ENCODE measurements around the gene NAT9.

The NAT9 gene

DNA sequence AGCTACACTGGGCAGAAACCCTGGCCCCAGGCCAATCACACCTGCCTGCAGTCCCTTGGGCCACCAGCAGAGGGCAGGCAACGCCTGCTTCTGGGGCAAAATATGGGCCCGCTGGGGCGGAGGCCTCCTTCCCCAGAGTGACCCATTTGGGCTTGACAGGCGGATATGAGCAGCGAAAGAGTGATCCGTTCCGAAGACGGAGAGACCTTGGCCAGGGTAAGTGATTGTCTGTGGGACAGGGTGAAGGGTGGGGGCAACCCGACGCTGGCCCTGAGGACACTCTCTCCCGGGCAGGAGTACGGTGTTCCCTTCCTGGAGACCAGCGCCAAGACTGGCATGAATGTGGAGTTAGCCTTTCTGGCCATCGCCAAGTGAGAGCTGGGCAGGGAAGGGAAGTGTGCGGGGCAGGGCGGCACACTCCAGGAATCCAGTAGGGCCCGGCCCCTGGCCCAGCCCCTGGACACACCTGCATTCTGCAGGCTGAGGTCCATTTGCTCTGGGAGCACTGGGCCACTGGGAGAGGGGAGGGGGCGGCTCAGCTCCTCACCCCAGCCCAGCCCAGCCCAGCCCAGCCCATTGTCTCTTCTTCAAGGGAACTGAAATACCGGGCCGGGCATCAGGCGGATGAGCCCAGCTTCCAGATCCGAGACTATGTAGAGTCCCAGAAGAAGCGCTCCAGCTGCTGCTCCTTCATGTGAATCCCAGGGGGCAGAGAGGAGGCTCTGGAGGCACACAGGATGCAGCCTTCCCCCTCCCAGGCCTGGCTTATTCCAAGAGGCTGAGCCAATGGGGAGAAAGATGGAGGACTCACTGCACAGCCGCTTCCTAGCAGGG, 31.2 kb downstream of the NAT9 start:
- DNase-seq (ENCODE audit: low read depth) = peak; percentile 44

DNA sequence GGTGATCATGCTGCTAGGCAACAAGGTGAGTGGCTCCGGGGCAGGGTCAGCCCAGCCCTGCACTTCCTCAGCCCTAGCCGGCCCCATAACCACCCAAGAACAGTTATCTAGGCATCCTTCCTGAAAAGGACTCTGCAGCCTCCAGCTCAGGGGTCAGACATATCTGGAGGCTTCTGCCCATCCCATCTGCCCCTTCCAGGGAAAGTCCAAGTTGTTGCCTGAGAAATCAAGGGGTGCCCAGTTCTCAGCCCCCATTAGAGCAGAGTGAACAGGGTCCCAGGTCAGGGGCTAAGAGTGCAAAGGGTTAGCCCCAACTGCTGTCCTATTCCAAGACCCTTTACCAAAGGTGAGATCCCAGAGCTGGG, 31.8 kb downstream of the NAT9 start:
- no peak for DNase-seq (ENCODE audit: low read depth)

DNA sequence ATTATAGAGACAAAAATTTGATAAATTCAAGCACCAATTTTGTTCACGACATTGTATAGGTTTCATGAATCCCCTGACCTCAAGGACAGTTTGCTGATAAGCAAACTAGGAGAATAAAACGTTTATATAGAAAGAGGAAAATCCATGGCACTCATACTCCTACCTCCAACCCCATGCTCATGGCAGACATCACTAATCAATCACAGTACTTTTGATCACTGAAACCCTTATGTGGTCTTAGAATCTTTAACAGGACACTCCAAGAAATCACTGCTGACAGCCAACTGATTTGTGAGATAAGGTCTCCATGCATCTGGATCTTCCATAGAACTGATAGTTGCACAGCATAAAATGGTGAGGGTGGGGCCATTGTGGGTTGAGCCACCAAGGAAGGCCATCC, 32.4 kb downstream of the NAT9 start:
- DNase-seq (ENCODE audit: low read depth) = no peak

DNA sequence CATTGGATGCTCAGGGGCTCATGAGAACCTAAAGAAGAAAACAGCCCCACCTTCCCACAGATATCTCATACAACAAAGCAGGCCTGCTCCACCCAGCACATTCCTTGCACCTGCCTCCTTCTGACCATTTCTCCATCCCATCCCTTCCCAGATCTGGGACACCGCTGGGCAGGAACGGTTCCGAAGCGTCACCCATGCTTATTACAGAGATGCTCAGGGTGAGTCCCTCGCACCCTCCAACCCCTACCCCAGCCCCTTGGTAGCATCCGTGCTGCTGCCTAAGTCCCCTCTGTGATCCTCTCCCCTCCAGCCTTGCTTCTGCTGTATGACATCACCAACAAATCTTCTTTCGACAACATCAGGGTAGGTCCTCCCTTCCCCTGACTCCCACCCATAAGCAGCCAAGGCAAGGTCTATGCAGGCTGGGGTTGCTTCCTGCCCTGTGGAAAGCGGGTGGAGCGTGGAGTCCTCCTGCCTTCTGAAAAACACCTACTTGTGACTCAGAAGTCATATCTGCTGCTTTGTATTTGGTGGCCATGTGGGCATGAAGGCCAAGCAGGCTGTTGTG, 33.1 kb downstream of the NAT9 start:
- DNase-seq (ENCODE audit: low read depth) = no peak

DNA sequence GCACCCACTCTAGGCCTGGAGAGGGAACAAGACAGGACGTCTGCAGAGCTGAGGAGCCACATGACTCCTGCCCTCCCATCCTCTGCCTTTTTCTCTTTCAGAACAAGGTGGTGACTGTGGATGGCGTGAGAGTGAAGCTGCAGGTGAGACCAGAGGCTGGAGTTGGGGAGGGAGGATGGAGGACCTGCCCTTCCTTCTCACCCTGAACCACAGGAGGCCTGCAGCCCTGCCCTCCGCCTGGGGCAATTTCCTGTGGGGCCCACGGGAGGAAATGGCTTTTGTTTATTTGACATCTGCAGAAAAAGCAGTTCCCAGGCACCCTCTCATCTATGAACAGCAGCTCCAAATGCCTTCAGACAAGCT, 34.0 kb downstream of the NAT9 start:
- DNase-seq (ENCODE audit: low read depth) = no peak

DNA sequence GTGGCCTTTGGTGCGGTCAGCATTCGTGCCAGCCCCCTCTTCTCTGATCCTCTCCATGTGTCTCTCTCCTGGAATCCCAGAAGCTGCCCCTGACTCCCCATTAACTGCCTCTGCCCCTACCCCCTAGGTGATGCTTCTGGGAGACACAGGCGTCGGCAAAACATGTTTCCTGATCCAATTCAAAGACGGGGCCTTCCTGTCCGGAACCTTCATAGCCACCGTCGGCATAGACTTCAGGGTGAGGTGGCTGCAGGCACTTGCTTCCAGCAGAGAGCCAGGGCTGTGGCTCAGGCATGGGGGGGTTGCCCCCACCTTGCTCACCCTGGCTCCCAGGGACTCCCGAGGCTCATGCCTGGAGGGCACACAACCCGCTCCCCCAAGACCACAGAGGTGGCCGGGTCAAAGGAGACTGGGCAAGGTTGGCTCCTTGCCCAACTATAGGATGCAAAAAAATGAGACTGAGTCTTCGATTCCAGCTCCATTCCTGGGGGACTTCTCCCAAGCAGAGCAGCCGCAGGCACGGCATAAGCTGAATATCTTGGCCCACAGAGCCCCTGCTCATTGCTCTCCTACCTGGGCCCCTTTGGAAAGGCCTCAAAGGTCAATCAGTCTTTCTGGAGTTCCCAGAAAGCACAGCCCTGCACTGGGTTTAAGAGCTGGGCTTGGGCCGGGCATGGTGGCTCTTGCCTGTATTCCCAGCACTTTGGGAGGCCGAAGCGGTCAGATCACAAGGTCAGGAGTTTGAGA, 35.3 kb downstream of the NAT9 start:
- no peak for DNase-seq (ENCODE audit: low read depth)

DNA sequence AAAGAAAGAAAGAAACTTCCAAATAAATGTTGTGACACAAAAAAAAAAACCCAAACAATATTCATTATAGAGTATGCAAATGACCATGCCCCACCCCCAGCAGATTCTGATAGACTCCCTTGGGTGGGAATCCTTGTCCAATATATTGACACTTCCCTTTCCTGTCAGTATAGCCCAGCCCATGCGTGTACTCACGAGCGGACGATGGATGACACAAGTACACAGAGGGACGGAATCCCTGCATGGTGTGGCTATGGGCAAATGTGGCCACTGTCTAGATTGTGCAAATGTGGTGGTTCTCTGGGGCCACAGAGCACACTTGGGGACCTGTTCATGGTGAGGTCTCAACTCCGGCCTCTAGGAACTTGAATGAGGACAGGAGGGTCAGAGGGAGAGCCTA, 36.0 kb downstream of the NAT9 start:
- DNase-seq (ENCODE audit: low read depth) = no peak

DNA sequence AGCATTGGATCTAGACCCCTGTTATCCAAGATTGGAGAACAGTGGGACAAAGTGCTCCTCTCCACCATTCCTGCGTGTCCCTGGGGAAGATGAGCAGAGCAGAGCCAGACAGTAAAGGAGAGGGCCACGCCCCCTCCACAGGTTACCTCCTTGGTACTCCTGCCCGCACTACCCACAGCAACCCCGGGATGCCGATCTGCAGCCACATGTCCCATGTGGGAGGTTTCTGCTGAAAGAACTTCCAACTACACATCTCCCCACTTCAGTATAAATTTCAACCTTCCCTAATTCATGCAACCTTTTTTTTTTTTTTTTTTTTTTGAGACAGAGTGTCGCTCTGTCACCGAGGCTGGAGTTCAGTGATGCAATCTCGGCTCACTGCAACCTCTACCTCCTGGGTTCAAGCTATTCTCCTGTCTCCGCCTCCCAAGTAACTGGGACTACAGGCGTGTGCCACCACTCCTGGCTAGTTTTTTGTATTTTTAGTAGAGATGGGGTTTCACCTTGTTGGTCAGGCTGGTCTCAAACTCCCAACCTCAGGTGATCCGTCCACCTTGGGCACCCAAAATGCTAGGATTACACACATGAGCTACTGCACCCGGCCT, 36.8 kb downstream of the NAT9 start:
- no peak for DNase-seq (ENCODE audit: low read depth)

GRCh38 chr17:74738051-74738996, 37.8 kb downstream of the NAT9 start:
- no peak for DNase-seq (ENCODE audit: low read depth)

GRCh38 chr17:74737299-74738050, 38.7 kb downstream of the NAT9 start:
- DNase-seq (ENCODE audit: low read depth) = no peak

DNA sequence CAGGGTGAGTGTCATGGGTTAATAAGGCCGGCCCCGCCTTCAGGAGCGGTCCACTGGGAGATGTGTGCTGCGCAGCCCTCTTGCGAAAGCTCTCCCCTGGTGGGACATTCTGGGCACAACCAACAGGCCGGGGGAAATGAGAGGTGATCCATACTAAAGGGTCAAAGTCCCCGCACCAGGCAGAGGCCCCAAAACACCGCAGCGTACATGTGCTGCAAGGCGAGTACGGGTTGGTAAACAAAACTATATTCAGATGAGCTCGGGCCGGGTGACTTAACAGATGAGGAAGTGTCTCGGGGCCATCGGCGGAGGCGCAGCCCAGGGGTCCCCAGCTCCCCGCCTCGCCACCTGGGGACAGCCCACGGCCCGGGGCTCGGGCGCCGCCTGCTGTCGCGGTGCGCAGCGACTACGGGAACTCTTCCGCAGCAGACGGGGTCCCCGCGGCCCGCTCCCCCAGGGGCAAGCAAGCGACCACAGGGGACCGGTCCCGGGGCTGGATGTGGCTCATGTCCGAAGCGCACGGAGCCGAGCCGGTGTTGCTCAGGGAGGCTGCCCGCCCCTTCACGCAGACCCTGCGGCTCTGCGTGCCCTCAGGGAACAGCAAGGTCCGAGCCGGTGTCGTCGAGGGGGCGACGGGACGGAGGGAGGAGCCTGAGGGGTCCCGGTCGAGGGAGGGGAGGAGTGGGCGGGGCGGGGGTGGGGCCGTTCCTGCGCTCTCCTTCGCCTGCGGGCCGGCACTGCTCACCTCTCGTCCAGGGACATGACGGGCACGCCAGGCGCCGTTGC, 39.4 kb downstream of the NAT9 start, which contains the start of gene RAB37:
TSS of gene RAB37 (plus strand) at position 744 of the 786 bp plus-strand sequence. CDS start at position 761, 17 bp downstream.
- DNase-seq (ENCODE audit: low read depth) = no peak

DNA sequence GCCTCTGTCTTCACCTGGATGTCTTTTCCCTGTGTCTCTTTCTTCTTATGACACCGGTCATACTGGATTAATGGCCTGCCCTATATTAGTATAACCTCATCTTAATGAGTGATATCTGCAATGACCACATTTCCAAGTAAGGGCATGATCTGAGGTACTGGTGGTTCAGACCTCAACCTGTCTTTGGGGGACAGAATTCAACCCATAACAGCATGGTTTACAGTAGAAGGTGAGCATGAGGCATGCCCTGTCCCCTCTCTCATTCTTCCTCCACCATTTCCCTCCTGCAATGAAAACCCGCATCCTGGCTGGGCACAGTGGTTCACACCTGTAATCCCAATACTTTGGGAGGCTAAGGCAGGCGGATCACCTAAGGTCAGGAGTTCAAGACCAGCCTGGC, 41.9 kb downstream of the NAT9 start:
- DNase-seq (ENCODE audit: low read depth) = no peak

GRCh38 chr17:74733365-74734122, 42.6 kb downstream of the NAT9 start:
- DNase-seq (ENCODE audit: low read depth) = no peak

DNA sequence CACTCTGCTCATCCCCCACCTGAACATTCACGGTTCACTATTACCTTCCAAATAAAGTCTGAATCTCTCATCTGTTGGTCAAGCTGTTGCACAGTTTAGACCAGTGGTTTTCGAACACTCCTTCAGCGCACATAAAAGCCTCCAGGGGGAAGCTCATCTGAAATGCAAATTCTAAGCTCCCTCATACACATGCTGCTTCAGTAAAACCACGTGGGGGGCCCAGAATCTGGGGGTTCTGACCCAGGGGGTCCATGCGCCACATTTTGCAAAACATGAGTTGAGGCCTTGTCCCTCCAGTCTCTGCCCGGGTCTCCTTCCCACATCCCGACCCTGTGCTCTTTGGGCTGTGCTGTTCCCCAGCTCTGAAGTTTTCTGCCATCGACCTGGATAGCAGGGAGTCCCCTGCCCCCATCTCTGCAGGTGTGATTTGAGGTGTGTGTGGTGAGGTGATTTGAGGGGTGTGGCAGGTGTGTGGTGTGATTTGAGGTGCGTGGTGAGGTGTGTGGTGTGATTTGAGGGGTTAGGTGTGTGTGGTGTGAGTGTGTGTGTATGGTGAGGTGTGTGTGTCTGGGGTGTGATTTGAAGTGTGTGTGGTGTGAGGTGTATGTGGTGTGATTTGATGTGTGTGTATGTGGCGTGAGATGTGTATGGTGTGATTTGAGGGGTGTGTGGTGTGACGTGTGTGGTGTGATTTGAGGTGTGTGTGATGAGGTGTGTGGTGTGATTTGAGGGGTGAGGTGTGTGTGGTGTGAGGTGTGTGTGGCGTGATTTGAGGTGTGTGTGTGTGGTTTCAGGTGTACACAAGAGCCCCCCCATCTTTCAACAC, 43.9 kb downstream of the NAT9 start:
- no peak for DNase-seq (ENCODE audit: low read depth)

- no peak for DNase-seq (ENCODE audit: low read depth)
Observed at GRCh38 chr17:74731347-74731605, 44.9 kb downstream of the NAT9 start.

DNA sequence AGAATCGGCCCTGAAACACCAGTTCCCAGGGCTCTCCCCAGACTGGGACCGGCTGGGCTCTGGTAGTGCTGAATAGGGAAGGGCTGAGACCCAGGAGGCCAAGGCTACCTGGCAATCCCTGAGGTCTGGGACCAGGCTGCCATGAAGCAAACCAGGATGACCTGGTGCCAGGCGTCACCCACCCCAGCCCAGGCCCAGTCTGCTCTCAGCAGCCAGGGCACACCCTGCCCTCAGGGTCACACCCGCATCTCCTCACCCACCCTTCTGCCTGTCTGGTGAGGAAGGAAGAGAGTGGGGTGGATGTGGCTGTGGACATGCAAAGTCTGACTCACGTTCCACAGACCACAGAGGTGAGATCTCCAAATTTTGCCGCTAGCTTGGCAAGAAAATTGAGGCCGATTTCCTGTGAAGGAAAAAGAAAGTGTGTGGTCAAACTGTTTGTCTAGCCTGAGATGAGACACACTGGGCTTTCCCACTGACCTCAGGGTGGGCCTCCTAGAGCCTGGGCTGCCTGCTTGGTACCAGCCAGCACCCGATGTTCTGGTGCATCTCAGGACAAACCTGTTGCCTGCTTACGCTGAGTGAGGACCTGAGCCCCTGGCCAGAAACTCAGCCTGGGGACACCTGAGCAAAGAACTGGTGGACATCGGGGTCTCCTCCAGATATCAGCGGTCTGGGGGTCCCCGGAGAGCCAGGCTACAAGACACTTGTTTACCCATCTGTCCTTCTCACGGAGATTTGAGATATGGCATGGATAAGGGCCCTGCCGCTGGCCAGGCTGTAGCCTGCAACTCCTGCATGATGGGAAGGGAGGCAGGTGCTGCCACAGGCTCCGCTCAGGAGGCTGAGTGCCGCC, 45.4 kb downstream of the NAT9 start:
- DNase-seq (ENCODE audit: low read depth) = no peak

DNA sequence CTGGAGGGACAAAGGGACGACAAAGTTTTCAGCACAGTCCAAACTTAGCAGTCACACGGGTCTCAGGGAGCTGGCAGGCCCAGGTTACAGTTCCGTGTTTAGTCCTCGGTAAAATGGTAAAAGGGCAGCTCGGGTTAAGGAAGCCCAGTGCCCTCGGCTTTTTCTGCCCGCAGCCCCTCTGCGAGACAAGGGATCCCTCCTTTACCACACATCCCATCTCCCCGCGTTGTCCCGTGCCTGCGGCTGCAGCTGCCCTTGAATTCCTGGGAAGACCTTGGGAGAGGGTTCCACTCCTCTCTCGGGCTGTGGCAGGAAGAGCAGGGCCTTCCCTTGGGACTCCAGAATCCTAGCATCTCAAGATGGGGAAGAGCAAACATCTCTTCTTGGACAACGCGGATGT, 46.3 kb downstream of the NAT9 start:
- DNase-seq (ENCODE audit: low read depth) = no peak

GRCh38 chr17:74729368-74729767, 46.8 kb downstream of the NAT9 start:
- no peak for DNase-seq (ENCODE audit: low read depth)
